WTC11 (cell line): ENCODE measurements around the gene ATP8B4.
"Not testable (repeated sequence)": the region's sequence is repeated elsewhere in the genome, so short reads cannot be mapped to it uniquely, and the experiment has no call there.

Source experiments
- ATF3 ChIP-seq: sonication (generic); formaldehyde crosslinking; conservative IDR thresholded peaks from 2 replicates; pipeline ENCODE4 v1.8.1; 2022; ENCODE audit warnings: mild to moderate bottlenecking, missing genetic modification reagents
- CREB1 ChIP-seq: sonication (generic); formaldehyde crosslinking; IDR thresholded peaks from 2 replicates; pipeline ENCODE4 v1.8.0; 2023; ENCODE audit warnings: mild to moderate bottlenecking, missing genetic modification reagents
- CTCF ChIP-seq: fragments of 200-600 bp; IDR thresholded peaks from 2 replicates; pipeline ENCODE4 v1.8.0; 2022; ENCODE audit warnings: antibody characterized with exemption
- FOXJ3 ChIP-seq: sonication (generic); formaldehyde crosslinking; IDR thresholded peaks from 2 replicates; pipeline ENCODE4 v1.9.0; 2021; ENCODE audit warnings: missing genetic modification reagents, mild to moderate bottlenecking, borderline replicate concordance
- FOXP4 ChIP-seq: sonication (generic); formaldehyde crosslinking; IDR thresholded peaks from 2 replicates; pipeline ENCODE4 v1.8.0; 2022; ENCODE audit warnings: mild to moderate bottlenecking, missing genetic modification reagents
- JUN ChIP-seq: sonication (generic); formaldehyde crosslinking; IDR thresholded peaks from 2 replicates; pipeline ENCODE4 v1.8.0; 2023; ENCODE audit warnings: mild to moderate bottlenecking, missing genetic modification reagents
- PREB ChIP-seq: sonication (generic); formaldehyde crosslinking; IDR thresholded peaks from 2 replicates; pipeline ENCODE4 v1.8.1; 2022; ENCODE audit warnings: mild to moderate bottlenecking, missing genetic modification reagents, moderate library complexity, borderline replicate concordance
- TP53 ChIP-seq: sonication (generic); formaldehyde crosslinking; IDR thresholded peaks from 2 replicates; pipeline ENCODE4 v1.8.1; 2023; ENCODE audit warnings: mild to moderate bottlenecking, missing genetic modification reagents
- USF2 ChIP-seq: sonication (generic); formaldehyde crosslinking; IDR thresholded peaks from 2 replicates; pipeline ENCODE4 v1.8.1; 2023; ENCODE audit warnings: mild to moderate bottlenecking, missing genetic modification reagents, moderate library complexity
- ZNF263 ChIP-seq: sonication (generic); formaldehyde crosslinking; IDR thresholded peaks from 2 replicates; pipeline ENCODE4 v1.8.1; 2022; ENCODE audit warnings: low read depth, mild to moderate bottlenecking, moderate library complexity, missing genetic modification reagents
- ZSCAN18 ChIP-seq: fragments of 250-450 bp; sonication (Bioruptor Pico); IDR thresholded peaks from 2 replicates; pipeline ENCODE4 v2.1.2; 2022; ENCODE audit warnings: mild to moderate bottlenecking, moderate library complexity

GRCh38 chr15:50132251-50132984 lies 13.4 kb upstream of the ATP8B4 start:
- not testable (repeated sequence) for TF ChIP-seq PREB; JUN (CRISPR knock-in tag); CREB1 (CRISPR knock-in tag); CTCF; USF2 (CRISPR knock-in tag); TP53; ATF3; FOXP4 (CRISPR knock-in tag); ZSCAN18 (CRISPR knock-in tag); ZNF263 (CRISPR knock-in tag); FOXJ3 (CRISPR knock-in tag)
